Measurements from ENCODE around the gene RRAD.
A peak's percentile ranks its signal among the peaks of the same experiment; 100 is the strongest.
"Not testable (repeated sequence)": the region's sequence is repeated elsewhere in the genome, so short reads cannot be mapped to it uniquely, and the experiment has no call there.

Gene RRAD

DNA sequence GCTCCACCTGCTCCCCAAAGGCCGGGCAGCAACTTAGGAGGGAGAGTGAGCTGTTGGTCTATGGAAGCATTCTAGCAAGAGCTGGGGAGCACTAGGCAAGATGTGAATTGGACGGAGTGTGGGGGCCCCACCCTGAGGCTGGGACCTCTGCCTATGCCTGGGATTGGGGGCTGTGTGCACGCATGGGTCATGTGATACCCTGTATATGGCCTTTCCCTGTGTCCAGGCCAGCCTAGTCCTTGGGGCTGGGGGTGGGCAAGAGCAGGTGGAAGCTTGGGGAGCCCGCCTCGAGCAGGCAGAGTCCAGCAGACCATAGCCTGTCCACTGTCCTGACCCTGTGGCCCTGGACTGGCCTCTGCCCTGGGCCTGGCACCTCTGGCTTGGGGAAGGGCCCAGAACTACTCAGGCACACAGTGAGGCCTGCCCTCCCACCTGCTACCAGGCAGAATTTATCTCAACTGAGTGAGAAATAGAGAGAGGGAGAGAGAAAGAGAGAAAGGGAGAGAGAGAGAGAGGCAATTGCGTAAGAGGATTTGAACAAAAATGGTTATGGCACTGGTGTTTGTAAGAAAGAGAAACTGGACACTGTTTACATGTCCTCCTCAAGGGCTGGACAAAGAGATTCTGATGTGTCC, 25.9 kb downstream of the RRAD start:
- H3K36me3 ChIP-seq (ENCODE audit: insufficient read depth, low read length): no peaks in the 10 kb centered on the region
- H3K79me2 ChIP-seq (ENCODE audit: control insufficient read depth, insufficient read depth, low read length, unreplicated experiment): no peaks in the 10 kb centered on the region
- H2AFZ ChIP-seq (ENCODE audit: low read length, unreplicated experiment): no peak overlapping the region
- H3K4me1 ChIP-seq (ENCODE audit: control insufficient read depth, insufficient read depth, low read length, unreplicated experiment): peaks cover 29% of the 10 kb centered on the region
- no peak overlapping the region for H3K4me3 ChIP-seq (ENCODE audit: low read depth, low read length)
- H3K27me3 ChIP-seq (ENCODE audit: insufficient read depth, low read length): no peaks in the 10 kb centered on the region
- H3K27ac ChIP-seq (ENCODE audit: low read depth, low read length): peak overlapping the region; percentile 66

DNA sequence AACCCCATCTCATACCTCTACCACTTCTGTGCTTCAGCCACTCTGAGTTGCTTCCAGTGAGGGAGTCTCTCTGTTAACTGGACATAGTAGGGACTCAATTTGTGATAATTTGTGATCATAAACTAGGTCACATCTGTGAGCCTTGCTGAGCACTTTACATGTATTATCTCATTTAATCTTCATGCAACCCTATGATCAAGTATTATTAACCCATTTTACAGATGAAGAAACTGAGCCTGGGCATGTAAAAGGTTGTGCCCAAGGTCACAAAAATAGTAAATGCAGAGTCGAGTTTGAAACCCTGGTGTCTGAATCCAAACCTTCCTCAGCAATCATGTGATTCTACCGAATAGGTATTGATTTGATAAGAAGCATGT, 26.4 kb downstream of the RRAD start:
- H2AFZ ChIP-seq (ENCODE audit: low read length, unreplicated experiment): no peak overlapping the region
- peaks cover 29% of the 10 kb centered on the region for H3K4me1 ChIP-seq (ENCODE audit: control insufficient read depth, insufficient read depth, low read length, unreplicated experiment)
- H3K79me2 ChIP-seq (ENCODE audit: control insufficient read depth, insufficient read depth, low read length, unreplicated experiment): no peaks in the 10 kb centered on the region
- no peak overlapping the region; the same call in 1 of the 2 replicates for H3K27ac ChIP-seq (ENCODE audit: low read depth, low read length)
- H3K27me3 ChIP-seq (ENCODE audit: insufficient read depth, low read length): no peaks in the 10 kb centered on the region
- no peaks in the 10 kb centered on the region for H3K36me3 ChIP-seq (ENCODE audit: insufficient read depth, low read length)
- no peak overlapping the region for H3K4me3 ChIP-seq (ENCODE audit: low read depth, low read length)

DNA sequence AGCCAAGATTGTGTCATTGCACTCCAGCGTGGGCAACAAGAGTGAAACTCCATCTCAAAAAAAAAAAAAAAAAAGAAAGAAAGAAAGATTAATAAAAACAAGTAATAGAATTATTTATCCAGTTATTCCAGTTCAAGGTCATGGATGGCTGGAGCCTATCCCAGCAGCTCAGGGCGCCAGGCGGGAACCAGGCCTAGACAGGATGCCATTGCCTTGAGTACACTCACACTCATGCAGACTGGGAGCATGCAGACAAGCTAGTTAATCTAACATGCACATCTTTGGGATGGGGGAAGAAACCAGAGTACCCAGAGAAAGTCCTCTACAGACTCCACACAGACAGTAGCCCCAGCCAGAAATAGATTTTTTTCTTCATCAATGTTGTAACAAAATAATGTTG, 27.1 kb downstream of the RRAD start:
- H3K27ac ChIP-seq (ENCODE audit: low read depth, low read length): no peak overlapping the region
- no peaks in the 10 kb centered on the region for H3K79me2 ChIP-seq (ENCODE audit: control insufficient read depth, insufficient read depth, low read length, unreplicated experiment)
- H2AFZ ChIP-seq (ENCODE audit: low read length, unreplicated experiment): no peak overlapping the region
- no peaks in the 10 kb centered on the region for H3K27me3 ChIP-seq (ENCODE audit: insufficient read depth, low read length)
- H3K36me3 ChIP-seq (ENCODE audit: insufficient read depth, low read length): no peaks in the 10 kb centered on the region
- H3K4me3 ChIP-seq (ENCODE audit: low read depth, low read length): no peak overlapping the region
- peaks cover 29% of the 10 kb centered on the region for H3K4me1 ChIP-seq (ENCODE audit: control insufficient read depth, insufficient read depth, low read length, unreplicated experiment)

DNA sequence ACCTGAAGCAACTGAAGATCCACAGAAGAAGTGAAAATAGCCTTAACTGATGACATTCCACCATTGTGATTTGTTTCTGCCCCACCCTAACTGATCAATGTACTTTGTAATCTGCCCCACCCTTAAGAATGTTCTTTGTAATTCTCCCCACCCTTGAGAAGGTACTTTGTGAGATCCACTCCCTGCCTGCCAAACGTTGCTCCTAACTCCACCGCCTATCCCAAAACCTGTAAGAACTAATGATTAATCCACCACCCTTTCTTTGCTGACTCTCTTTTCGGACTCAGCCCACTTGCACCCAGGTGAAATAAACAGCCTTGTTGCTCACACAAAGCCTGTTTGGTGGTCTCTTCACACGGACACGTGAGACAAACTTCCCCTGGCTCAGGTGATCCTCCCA, 28.7 kb downstream of the RRAD start:
- H2AFZ ChIP-seq (ENCODE audit: low read length, unreplicated experiment); H3K4me3 ChIP-seq (ENCODE audit: low read depth, low read length); H3K27me3 ChIP-seq (ENCODE audit: insufficient read depth, low read length); H3K36me3 ChIP-seq (ENCODE audit: insufficient read depth, low read length); H3K79me2 ChIP-seq (ENCODE audit: control insufficient read depth, insufficient read depth, low read length, unreplicated experiment); H3K27ac ChIP-seq (ENCODE audit: low read depth, low read length): not testable (repeated sequence)
- peaks cover 33% of the 10 kb centered on the region for H3K4me1 ChIP-seq (ENCODE audit: control insufficient read depth, insufficient read depth, low read length, unreplicated experiment)

DNA sequence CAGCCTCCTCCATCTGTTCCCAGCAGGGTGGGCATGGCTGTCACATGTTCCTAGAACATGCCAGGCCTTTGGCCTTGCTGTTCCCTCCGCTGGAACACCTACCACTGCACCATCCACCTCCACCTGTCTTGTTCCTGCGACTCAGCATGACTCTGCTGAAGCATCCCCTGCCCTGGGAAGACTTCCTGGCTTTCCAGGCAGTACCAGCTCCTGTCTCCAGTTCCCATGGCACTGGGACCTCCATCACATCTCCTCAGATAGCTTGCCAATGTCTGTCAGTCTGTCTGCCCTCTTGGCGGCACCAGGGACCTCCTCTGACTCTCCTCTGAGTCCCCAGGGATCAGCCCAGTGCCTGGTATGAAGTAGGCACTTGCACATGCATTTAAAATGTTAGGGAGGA, 29.3 kb downstream of the RRAD start:
- no peak overlapping the region for H3K4me3 ChIP-seq (ENCODE audit: low read depth, low read length)
- no peaks in the 10 kb centered on the region for H3K27me3 ChIP-seq (ENCODE audit: insufficient read depth, low read length)
- peaks cover 32% of the 10 kb centered on the region for H3K4me1 ChIP-seq (ENCODE audit: control insufficient read depth, insufficient read depth, low read length, unreplicated experiment)
- H3K36me3 ChIP-seq (ENCODE audit: insufficient read depth, low read length): no peaks in the 10 kb centered on the region
- no peaks in the 10 kb centered on the region for H3K79me2 ChIP-seq (ENCODE audit: control insufficient read depth, insufficient read depth, low read length, unreplicated experiment)
- H2AFZ ChIP-seq (ENCODE audit: low read length, unreplicated experiment): no peak overlapping the region
- no peak overlapping the region for H3K27ac ChIP-seq (ENCODE audit: low read depth, low read length)

DNA sequence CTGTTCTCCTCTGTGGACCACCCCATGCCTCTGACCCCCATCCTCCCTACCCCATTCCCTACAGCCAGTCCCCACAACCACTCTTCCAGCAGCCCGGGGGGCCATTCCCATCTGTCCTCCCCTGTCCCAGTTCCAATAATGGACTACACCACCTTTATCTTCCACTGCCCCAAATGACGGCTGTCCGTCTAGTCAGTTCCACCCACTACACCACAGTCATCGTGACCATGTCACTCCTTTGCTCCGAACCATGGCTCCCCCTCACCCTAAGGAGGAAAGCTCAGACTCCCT, 29.7 kb downstream of the RRAD start:
- no peaks in the 10 kb centered on the region for H3K36me3 ChIP-seq (ENCODE audit: insufficient read depth, low read length)
- peaks cover 28% of the 10 kb centered on the region for H3K4me1 ChIP-seq (ENCODE audit: control insufficient read depth, insufficient read depth, low read length, unreplicated experiment)
- no peak overlapping the region for H3K4me3 ChIP-seq (ENCODE audit: low read depth, low read length)
- no peaks in the 10 kb centered on the region for H3K79me2 ChIP-seq (ENCODE audit: control insufficient read depth, insufficient read depth, low read length, unreplicated experiment)
- no peak overlapping the region for H2AFZ ChIP-seq (ENCODE audit: low read length, unreplicated experiment)
- H3K27me3 ChIP-seq (ENCODE audit: insufficient read depth, low read length): no peaks in the 10 kb centered on the region
- H3K27ac ChIP-seq (ENCODE audit: low read depth, low read length): no peak overlapping the region

DNA sequence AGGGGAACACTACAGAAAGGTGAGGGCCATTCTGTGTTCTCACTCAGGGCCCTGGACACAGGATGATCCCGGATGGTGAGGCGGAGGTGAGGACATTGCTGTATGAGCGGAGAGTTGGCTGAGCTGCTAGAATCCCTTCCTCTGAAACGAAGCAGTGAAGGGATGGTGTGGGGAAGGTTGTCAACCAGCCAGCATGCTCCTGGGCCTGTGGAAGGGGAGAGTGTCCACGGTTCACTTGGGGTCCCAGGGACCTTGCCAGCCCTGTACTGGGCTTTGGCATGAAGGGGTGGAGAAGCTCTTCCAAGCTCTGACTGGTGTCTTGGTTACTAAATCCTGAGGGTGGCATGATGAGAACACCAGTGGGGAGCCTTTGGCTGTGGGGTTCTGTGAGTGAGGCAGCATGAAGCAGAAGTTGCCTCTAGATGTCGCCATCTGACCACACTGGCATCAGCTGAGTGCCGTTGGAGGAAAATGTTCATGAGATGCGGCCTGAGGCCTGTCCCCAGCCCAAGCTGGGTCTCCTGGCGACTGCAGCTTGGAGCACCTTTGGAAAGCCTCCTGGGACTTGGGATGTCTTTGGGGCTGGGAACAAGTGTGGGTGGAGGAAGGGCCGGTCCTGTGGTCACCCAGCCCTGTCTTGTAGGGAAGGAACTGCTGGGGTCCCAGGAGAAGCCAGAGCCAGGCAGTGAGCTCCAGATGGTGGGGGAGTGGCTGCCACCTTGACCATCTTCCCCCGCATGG, 30.2 kb downstream of the RRAD start:
- Histone ChIP-seq H3K27ac (ENCODE audit: low read depth, low read length) (no peak overlapping the region), H3K36me3 (ENCODE audit: insufficient read depth, low read length) (no peaks in the 10 kb centered on the region), H3K4me3 (ENCODE audit: low read depth, low read length) (no peak overlapping the region), H3K79me2 (ENCODE audit: control insufficient read depth, insufficient read depth, low read length, unreplicated experiment) (no peaks in the 10 kb centered on the region), H3K27me3 (ENCODE audit: insufficient read depth, low read length) (no peaks in the 10 kb centered on the region), H3K4me1 (ENCODE audit: control insufficient read depth, insufficient read depth, low read length, unreplicated experiment) (peaks cover 23% of the 10 kb centered on the region), H2AFZ (ENCODE audit: low read length, unreplicated experiment) (no peak overlapping the region)

DNA sequence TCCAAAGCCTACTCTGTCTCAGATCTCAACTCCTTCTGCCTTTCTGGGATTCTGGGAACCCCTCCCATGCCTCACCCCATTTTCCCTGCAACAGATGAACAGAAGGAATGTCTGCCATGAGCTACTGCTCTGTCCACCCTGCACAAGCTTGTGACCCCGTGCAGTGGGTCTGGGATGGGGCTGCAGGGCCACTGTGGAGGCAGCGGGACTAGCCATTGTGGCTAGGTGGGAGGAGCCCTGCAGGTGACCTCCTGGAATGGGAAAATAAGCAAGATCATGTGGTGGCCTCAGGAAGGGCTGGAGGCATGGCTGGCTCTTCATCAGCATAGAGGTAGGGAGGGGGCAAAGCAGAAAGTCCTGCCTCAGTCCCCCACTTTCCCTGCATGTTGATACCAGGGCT, 31.3 kb downstream of the RRAD start:
- no peaks in the 10 kb centered on the region for H3K79me2 ChIP-seq (ENCODE audit: control insufficient read depth, insufficient read depth, low read length, unreplicated experiment)
- peaks cover 14% of the 10 kb centered on the region for H3K4me1 ChIP-seq (ENCODE audit: control insufficient read depth, insufficient read depth, low read length, unreplicated experiment)
- no peak overlapping the region for H3K4me3 ChIP-seq (ENCODE audit: low read depth, low read length)
- no peak overlapping the region for H2AFZ ChIP-seq (ENCODE audit: low read length, unreplicated experiment)
- no peak overlapping the region for H3K27ac ChIP-seq (ENCODE audit: low read depth, low read length)
- no peaks in the 10 kb centered on the region for H3K36me3 ChIP-seq (ENCODE audit: insufficient read depth, low read length)
- H3K27me3 ChIP-seq (ENCODE audit: insufficient read depth, low read length): no peaks in the 10 kb centered on the region

DNA sequence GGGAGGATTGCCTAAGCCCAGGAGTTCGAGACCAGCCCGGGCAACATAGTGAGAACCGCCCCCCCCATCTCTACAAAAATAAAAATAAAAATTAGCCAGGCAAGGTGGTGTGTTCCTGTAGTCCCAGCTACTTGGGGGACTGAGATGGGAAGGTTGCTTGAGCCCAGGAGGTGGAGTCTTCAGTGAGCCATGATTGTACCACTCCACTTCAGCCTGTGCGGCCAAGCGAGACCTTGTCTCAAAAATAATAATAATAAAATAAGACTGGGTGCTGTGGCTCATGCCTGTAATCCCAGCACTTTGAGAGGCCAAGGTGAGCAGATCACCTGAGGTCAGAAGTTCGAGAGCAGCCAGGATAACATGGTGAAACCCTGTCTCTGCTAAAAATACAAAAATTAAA, 33.5 kb downstream of the RRAD start:
- H3K27ac ChIP-seq (ENCODE audit: low read depth, low read length): no peak overlapping the region
- H3K36me3 ChIP-seq (ENCODE audit: insufficient read depth, low read length): no peaks in the 10 kb centered on the region
- H2AFZ ChIP-seq (ENCODE audit: low read length, unreplicated experiment): no peak overlapping the region
- peaks cover 14% of the 10 kb centered on the region for H3K4me1 ChIP-seq (ENCODE audit: control insufficient read depth, insufficient read depth, low read length, unreplicated experiment)
- H3K4me3 ChIP-seq (ENCODE audit: low read depth, low read length): no peak overlapping the region
- H3K27me3 ChIP-seq (ENCODE audit: insufficient read depth, low read length): no peaks in the 10 kb centered on the region
- no peaks in the 10 kb centered on the region for H3K79me2 ChIP-seq (ENCODE audit: control insufficient read depth, insufficient read depth, low read length, unreplicated experiment)

DNA sequence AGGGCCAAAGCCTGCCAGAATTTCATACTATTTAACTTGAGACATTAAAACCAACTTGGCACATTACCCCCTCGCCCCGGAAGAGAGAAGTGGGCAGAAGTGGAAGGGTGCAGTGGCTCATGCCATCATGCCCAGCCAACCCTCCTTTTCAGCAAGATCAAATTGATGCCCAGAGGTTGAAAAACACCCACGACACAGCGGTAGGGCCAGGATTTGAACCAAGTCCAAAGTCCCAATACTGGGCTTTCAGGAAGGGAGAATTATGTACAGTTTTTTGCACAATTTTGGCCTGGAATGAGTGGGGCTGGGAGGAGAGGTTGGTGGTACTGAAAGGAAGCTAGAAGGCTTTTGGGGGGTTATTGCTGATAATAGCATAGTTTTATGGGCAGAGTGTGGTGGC, 34.0 kb downstream of the RRAD start:
- H3K27ac ChIP-seq (ENCODE audit: low read depth, low read length): no peak overlapping the region
- peaks cover 14% of the 10 kb centered on the region for H3K4me1 ChIP-seq (ENCODE audit: control insufficient read depth, insufficient read depth, low read length, unreplicated experiment)
- H3K36me3 ChIP-seq (ENCODE audit: insufficient read depth, low read length): no peaks in the 10 kb centered on the region
- no peaks in the 10 kb centered on the region for H3K27me3 ChIP-seq (ENCODE audit: insufficient read depth, low read length)
- H3K79me2 ChIP-seq (ENCODE audit: control insufficient read depth, insufficient read depth, low read length, unreplicated experiment): no peaks in the 10 kb centered on the region
- H3K4me3 ChIP-seq (ENCODE audit: low read depth, low read length): no peak overlapping the region
- H2AFZ ChIP-seq (ENCODE audit: low read length, unreplicated experiment): no peak overlapping the region

DNA sequence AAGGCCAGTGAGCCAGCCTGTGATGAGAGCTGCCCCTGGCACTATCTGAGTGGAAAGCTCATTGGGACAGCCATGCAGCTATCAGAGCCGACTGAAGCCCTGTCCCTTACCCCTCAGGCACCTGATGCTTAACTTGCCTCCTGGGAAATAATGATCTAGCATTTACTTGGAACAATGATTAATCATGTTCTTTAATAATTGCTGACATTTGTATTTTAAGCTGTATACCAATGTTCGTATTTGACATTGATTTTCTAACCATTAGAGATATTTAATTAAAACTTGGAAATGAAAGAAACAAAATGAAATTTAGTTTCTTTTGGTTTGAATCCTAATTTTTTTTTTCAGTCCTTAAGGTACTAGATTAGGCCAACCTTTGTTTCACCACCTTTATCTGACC, 34.5 kb downstream of the RRAD start:
- no peak overlapping the region for H3K4me3 ChIP-seq (ENCODE audit: low read depth, low read length)
- no peaks in the 10 kb centered on the region for H3K27me3 ChIP-seq (ENCODE audit: insufficient read depth, low read length)
- H3K27ac ChIP-seq (ENCODE audit: low read depth, low read length): no peak overlapping the region
- no peaks in the 10 kb centered on the region for H3K36me3 ChIP-seq (ENCODE audit: insufficient read depth, low read length)
- no peak overlapping the region for H2AFZ ChIP-seq (ENCODE audit: low read length, unreplicated experiment)
- H3K4me1 ChIP-seq (ENCODE audit: control insufficient read depth, insufficient read depth, low read length, unreplicated experiment): peaks cover 8% of the 10 kb centered on the region
- no peaks in the 10 kb centered on the region for H3K79me2 ChIP-seq (ENCODE audit: control insufficient read depth, insufficient read depth, low read length, unreplicated experiment)

Data from ACC112 (cell line).